Stimulated activated CD4-positive, alpha-beta T cell treated with anti-CD3 and anti-CD28 coated beads, Interleukin-4, amount 100 ng/mL, for 24 hours (primary cell): ENCODE data around the gene ALKAL2.
"Not testable (repeated sequence)": the region's sequence is repeated elsewhere in the genome, so short reads cannot be mapped to it uniquely, and the experiment has no call there.

ENCODE experiments used
- DNase-seq: peaks from one replicate; pipeline ENCODE4 v3.0.0-alpha.2; 2020

The ALKAL2 gene

GRCh38 chr2:287911-288757, at the start of gene ALKAL2:
Gene ALKAL2 (minus strand): TSS chr2:288091. CDS start chr2:287835, 256 bp downstream.
- DNase-seq, result no peak

- not testable (repeated sequence) for DNase-seq
These were observed 49.1 kb upstream of the ALKAL2 start for GRCh38 chr2:336949-337348.

GRCh38 chr2:336360-336759, 48.5 kb upstream of the ALKAL2 start:
- no peak for DNase-seq

- DNase-seq, result no peak
These were observed 44.7 kb upstream of the ALKAL2 start for GRCh38 chr2:332592-332991.

- no peak for DNase-seq
These were observed 40.9 kb upstream of the ALKAL2 start for GRCh38 chr2:328761-329160.

- no peak for DNase-seq
These were observed 35.1 kb upstream of the ALKAL2 start for GRCh38 chr2:323035-323434.

GRCh38 chr2:322326-322725, 34.4 kb upstream of the ALKAL2 start:
- DNase-seq, result no peak

GRCh38 chr2:320561-320960, 32.7 kb upstream of the ALKAL2 start:
- no peak for DNase-seq

- DNase-seq, result no peak
These were observed 31.2 kb upstream of the ALKAL2 start for GRCh38 chr2:319059-319600.

GRCh38 chr2:317501-318424, 29.9 kb upstream of the ALKAL2 start:
- peak; percentile 46 for DNase-seq

- no peak for DNase-seq
These were observed 28.5 kb upstream of the ALKAL2 start for GRCh38 chr2:316381-316780.

GRCh38 chr2:315925-316324, 28.0 kb upstream of the ALKAL2 start:
- DNase-seq, result not testable (repeated sequence)

- DNase-seq, result no peak
These were observed 26.9 kb upstream of the ALKAL2 start for GRCh38 chr2:314561-315336.

- DNase-seq, result no peak
These were observed 26.1 kb upstream of the ALKAL2 start for GRCh38 chr2:313991-314390.

- DNase-seq, result no peak
These were observed 23.1 kb upstream of the ALKAL2 start for GRCh38 chr2:310994-311393.

GRCh38 chr2:309954-310510, 22.1 kb upstream of the ALKAL2 start:
- no peak for DNase-seq

GRCh38 chr2:309148-309953, 21.5 kb upstream of the ALKAL2 start:
- no peak for DNase-seq

- DNase-seq, result no peak
These were observed 17.5 kb upstream of the ALKAL2 start for GRCh38 chr2:305366-305765.

GRCh38 chr2:296354-296753, 8.5 kb upstream of the ALKAL2 start:
- DNase-seq, result no peak

GRCh38 chr2:295090-295489, 7.2 kb upstream of the ALKAL2 start:
- no peak for DNase-seq

GRCh38 chr2:290090-290722, 2.3 kb upstream of the ALKAL2 start:
- DNase-seq, result peak; percentile 45
